SK-N-SH (cell line): ENCODE measurements around the gene BRD9. TPM values are rescaled to one million over a fixed set of nuclear protein-coding genes. Genes with fewer than 3 reads are reported as not detected.

Source experiments
- CTCF ChIA-PET: fragments of 300-600, 350-600 bp; formaldehyde crosslinking; extraction: SDS; loops from one replicate; lab custom pipeline; 2021; lab: Yijun Ruan, JAX
- POLR2A ChIA-PET: fragments of 350-600 bp; sonication (Branson Sonifier 250); formaldehyde crosslinking; extraction: SDS; loops from one replicate; lab custom pipeline; 2020; ENCODE audit warnings: antibody characterized with exemption, inconsistent platforms; lab: Yijun Ruan, JAX
- DNase-seq: peaks from one replicate; pipeline ENCODE4 v3.0.0; 2012
- H2AFZ ChIP-seq: fragments of 200-600 bp; sonication (generic); 2 replicates; pipeline ENCODE4 v1.8.1; 2016; ENCODE audit warnings: antibody characterized with exemption, mild to moderate bottlenecking, low read depth
- H3F3A ChIP-seq: fragments of 200-600 bp; sonication (generic); replicated peaks from 2 replicates; pipeline ENCODE3; 2016; ENCODE audit warnings: antibody characterized with exemption, mild to moderate bottlenecking; ENCODE audit not compliant: insufficient read depth
- H3K27ac ChIP-seq, 2 experiments: fragments of 200-500 bp in 1 of 2; fragments of 200-600 bp in 1 of 2; sonication (Bioruptor generic) in 1 of 2; sonication (generic), shearing (Covaris generic) in 1 of 2; 2 replicates each; pipeline versions ENCODE4 v1.5.1 to v1.6.1; 2014 to 2016; ENCODE audit warnings: low read depth in 2 of 2, inconsistent platforms in 1 of 2, low read length in 1 of 2, mild to moderate bottlenecking in 1 of 2, mixed read lengths in 1 of 2
- H3K27me3 ChIP-seq: fragments of 200-600 bp; sonication (generic), shearing (Covaris generic); 2 replicates; pipeline ENCODE4 v1.6.1; 2016; ENCODE audit warnings: mixed run types; ENCODE audit not compliant: insufficient read depth
- H3K36me3 ChIP-seq, 2 experiments: fragments of 200-500 bp in 1 of 2; fragments of 200-600 bp in 1 of 2; sonication (Bioruptor generic) in 1 of 2; sonication (generic) in 1 of 2; replicated peaks in 1 of 2; 2 replicates each; pipeline versions ENCODE3 to v1.5.1; 2014 to 2016; ENCODE audit warnings: low read length in 1 of 2, mild to moderate bottlenecking in 1 of 2; ENCODE audit not compliant: insufficient read depth in 2 of 2, control insufficient read depth in 1 of 2
- H3K4me1 ChIP-seq, 2 experiments: fragments of 200-500 bp in 1 of 2; fragments of 200-600 bp in 1 of 2; sonication (Bioruptor generic) in 1 of 2; sonication (generic), shearing (Covaris generic) in 1 of 2; 2 replicates each; pipeline versions ENCODE4 v1.5.1 to v1.6.1; 2014 to 2016; ENCODE audit warnings: low read depth in 1 of 2, low read length in 1 of 2, mixed run types in 1 of 2; ENCODE audit not compliant: insufficient read depth in 2 of 2, control insufficient read depth in 1 of 2
- H3K4me2 ChIP-seq: fragments of 200-600 bp; sonication (generic), shearing (Covaris generic); 2 replicates; pipeline ENCODE4 v1.6.1; 2017; ENCODE audit warnings: mixed run types
- H3K4me3 ChIP-seq, 2 experiments: fragments of 200-500 bp in 1 of 2; fragments of 200-600 bp in 1 of 2; sonication (Bioruptor generic) in 1 of 2; sonication (generic), shearing (Covaris generic) in 1 of 2; 2 replicates each; pipeline versions ENCODE4 v1.5.1 to v1.8.1; 2014 to 2016; ENCODE audit warnings: low read depth in 2 of 2, inconsistent platforms in 1 of 2, low read length in 1 of 2, mild to moderate bottlenecking in 1 of 2, mixed read lengths in 1 of 2, moderate library complexity in 1 of 2
- H3K79me2 ChIP-seq: fragments of 200-600 bp; sonication (generic); 2 replicates; pipeline ENCODE4 v1.8.1; 2017; ENCODE audit warnings: mild to moderate bottlenecking; ENCODE audit not compliant: insufficient read depth
- H3K9ac ChIP-seq: fragments of 200-600 bp; sonication (generic); 2 replicates; pipeline ENCODE4 v1.6.1; 2017; ENCODE audit warnings: mixed run types
- H3K9me2 ChIP-seq: fragments of 200-600 bp; sonication (generic); 2 replicates; pipeline ENCODE4 v1.6.1; 2017; ENCODE audit warnings: mixed run types
- H3K9me3 ChIP-seq: fragments of 200-600 bp; sonication (generic); 2 replicates; pipeline ENCODE4 v1.6.1; 2017; ENCODE audit warnings: mixed run types, mild to moderate bottlenecking, moderate library complexity
- H4K20me1 ChIP-seq: fragments of 200-600 bp; sonication (generic); 2 replicates; pipeline ENCODE4 v1.6.1; 2017; ENCODE audit warnings: mild to moderate bottlenecking, mixed run types; ENCODE audit not compliant: insufficient read depth
- CHD2 ChIP-seq: fragments of 150-350 bp; IDR thresholded peaks from 2 replicates; pipeline ENCODE4 v1.6.1; 2018; ENCODE audit warnings: low read length; ENCODE audit not compliant: partially characterized antibody
- JUND ChIP-seq: IDR thresholded peaks from 2 replicates; pipeline ENCODE4 v1.4.0; 2012
- RFX5 ChIP-seq: IDR thresholded peaks from 2 replicates; pipeline ENCODE4 v1.6.1; 2012; ENCODE audit warnings: mild to moderate bottlenecking, improper control_type of control experiment, low read length
- TEAD4 ChIP-seq: IDR thresholded peaks from 2 replicates; pipeline ENCODE4 v1.4.0; 2012; ENCODE audit warnings: mild to moderate bottlenecking, borderline replicate concordance; ENCODE audit not compliant: insufficient read depth
- WGBS: methylation state at CpG from one replicate; pipeline ENCODE4 v1.1.6; 2017; ENCODE audit warnings: low lambda C conversion rate; 5-methylcytosine and 5-hydroxymethylcytosine counted together
- polyA plus RNA-seq, 3 experiments: library from polyadenylated mRNA; depleted of rRNA; stranded (reverse); fragments of >200 nt; gene quantifications; 2 replicates each; pipeline ENCODE4 v1.2.3, GENCODE V29; 2012
- TF ChIP-seq, protein P1 (sequence below): IDR thresholded peaks from 2 replicates; pipeline ENCODE4 v1.6.1; 2012; ENCODE audit warnings: mild to moderate bottlenecking, low read depth, low read length, moderate library complexity
- TF ChIP-seq, protein P2 (sequence below): IDR thresholded peaks from 2 replicates; pipeline ENCODE4; 2012
- TF ChIP-seq, protein P3 (sequence below): IDR thresholded peaks from 2 replicates; pipeline ENCODE4 v1.4.0; 2012; ENCODE audit warnings: low read depth, borderline replicate concordance
- TF ChIP-seq, protein P4 (sequence below): IDR thresholded peaks from 2 replicates; pipeline ENCODE4 v1.4.0; 2012; ENCODE audit warnings: low read depth, borderline replicate concordance

BRD9 gene
- polyA plus RNA-seq, 1 of the 3 experiments (the other 2 are of a cell fraction) = 19.5 TPM

DNA sequence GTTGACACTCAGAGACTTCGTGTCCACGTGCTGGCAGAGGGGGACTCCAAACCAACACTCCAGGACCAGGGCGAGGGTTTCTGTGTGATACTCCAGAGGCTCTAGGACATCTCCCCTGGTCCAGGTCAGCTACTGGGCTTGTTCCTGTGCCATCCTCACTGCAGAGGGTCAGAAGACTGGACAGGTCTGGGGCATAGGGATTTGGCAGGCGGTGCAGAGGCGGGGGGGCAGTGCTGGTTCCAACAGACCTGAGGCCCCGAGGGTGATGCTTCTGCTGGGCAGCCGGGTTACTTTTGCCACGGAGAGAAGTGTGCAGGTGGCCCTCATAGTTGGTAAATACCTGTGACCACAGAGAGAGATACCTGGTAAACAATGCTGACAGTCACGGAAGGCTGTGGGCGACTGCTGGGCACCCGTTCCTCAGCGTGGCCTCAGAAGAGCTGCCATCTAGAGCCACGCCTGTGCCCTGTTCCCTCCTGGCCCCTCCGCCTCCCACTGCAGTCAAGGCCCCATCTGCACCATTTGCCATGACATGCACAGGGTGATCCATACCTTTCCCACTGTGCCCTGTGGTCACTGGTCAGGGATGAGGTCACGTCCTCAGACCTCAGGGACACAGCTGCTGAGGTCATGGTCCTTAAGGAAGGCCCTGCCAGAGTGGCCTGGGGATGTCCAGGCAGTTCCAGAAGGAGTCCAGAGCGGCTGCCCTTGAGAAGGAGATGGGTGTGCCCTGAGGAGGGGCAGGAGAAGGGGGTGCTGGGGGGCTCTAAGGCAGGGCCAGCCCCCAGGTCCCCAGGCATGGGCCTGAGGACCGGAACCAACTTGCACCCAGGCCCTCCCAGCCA lies 30.1 kb upstream of the BRD9 start:
- POLR2A ChIA-PET = no interaction called here
- Histone ChIP-seq H3F3A (no peaks in the 10 kb centered on the region), H3K36me3 (peaks cover 8 to 13% of the 10 kb centered on the region in 2 experiments), H3K9me2 (no peaks in the 10 kb centered on the region), H3K27ac (no peak overlapping the region), H4K20me1 (no peaks in the 10 kb centered on the region), H3K4me1 (no peaks in the 10 kb centered on the region), H3K27me3 (no peaks in the 10 kb centered on the region), H3K9me3 (no peaks in the 10 kb centered on the region), H3K9ac (no peak overlapping the region), H3K4me3 (no peak overlapping the region), H3K79me2 (no peaks in the 10 kb centered on the region), H3K4me2 (no peak overlapping the region), H2AFZ (no peak overlapping the region)
- CTCF ChIA-PET = interaction anchor here (0.9 to 9.2 kb wide), 23 partner anchors 10 to 748 kb away, joined by 3 to 119 read pairs (median 6); partner anchors contain the start of gene NKD2
- no peak for DNase-seq
- TF ChIP-seq, protein P1, sequence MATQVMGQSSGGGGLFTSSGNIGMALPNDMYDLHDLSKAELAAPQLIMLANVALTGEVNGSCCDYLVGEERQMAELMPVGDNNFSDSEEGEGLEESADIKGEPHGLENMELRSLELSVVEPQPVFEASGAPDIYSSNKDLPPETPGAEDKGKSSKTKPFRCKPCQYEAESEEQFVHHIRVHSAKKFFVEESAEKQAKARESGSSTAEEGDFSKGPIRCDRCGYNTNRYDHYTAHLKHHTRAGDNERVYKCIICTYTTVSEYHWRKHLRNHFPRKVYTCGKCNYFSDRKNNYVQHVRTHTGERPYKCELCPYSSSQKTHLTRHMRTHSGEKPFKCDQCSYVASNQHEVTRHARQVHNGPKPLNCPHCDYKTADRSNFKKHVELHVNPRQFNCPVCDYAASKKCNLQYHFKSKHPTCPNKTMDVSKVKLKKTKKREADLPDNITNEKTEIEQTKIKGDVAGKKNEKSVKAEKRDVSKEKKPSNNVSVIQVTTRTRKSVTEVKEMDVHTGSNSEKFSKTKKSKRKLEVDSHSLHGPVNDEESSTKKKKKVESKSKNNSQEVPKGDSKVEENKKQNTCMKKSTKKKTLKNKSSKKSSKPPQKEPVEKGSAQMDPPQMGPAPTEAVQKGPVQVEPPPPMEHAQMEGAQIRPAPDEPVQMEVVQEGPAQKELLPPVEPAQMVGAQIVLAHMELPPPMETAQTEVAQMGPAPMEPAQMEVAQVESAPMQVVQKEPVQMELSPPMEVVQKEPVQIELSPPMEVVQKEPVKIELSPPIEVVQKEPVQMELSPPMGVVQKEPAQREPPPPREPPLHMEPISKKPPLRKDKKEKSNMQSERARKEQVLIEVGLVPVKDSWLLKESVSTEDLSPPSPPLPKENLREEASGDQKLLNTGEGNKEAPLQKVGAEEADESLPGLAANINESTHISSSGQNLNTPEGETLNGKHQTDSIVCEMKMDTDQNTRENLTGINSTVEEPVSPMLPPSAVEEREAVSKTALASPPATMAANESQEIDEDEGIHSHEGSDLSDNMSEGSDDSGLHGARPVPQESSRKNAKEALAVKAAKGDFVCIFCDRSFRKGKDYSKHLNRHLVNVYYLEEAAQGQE = no peak
- TF ChIP-seq CHD2 (no peak), TEAD4 (no peak), RFX5 (no peak)
- TF ChIP-seq, protein P2, sequence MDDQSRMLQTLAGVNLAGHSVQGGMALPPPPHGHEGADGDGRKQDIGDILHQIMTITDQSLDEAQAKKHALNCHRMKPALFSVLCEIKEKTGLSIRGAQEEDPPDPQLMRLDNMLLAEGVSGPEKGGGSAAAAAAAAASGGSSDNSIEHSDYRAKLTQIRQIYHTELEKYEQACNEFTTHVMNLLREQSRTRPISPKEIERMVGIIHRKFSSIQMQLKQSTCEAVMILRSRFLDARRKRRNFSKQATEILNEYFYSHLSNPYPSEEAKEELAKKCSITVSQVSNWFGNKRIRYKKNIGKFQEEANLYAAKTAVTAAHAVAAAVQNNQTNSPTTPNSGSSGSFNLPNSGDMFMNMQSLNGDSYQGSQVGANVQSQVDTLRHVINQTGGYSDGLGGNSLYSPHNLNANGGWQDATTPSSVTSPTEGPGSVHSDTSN = no peak
- 92% methylated on average over 10 of the region's 17 CpGs for WGBS

DNA sequence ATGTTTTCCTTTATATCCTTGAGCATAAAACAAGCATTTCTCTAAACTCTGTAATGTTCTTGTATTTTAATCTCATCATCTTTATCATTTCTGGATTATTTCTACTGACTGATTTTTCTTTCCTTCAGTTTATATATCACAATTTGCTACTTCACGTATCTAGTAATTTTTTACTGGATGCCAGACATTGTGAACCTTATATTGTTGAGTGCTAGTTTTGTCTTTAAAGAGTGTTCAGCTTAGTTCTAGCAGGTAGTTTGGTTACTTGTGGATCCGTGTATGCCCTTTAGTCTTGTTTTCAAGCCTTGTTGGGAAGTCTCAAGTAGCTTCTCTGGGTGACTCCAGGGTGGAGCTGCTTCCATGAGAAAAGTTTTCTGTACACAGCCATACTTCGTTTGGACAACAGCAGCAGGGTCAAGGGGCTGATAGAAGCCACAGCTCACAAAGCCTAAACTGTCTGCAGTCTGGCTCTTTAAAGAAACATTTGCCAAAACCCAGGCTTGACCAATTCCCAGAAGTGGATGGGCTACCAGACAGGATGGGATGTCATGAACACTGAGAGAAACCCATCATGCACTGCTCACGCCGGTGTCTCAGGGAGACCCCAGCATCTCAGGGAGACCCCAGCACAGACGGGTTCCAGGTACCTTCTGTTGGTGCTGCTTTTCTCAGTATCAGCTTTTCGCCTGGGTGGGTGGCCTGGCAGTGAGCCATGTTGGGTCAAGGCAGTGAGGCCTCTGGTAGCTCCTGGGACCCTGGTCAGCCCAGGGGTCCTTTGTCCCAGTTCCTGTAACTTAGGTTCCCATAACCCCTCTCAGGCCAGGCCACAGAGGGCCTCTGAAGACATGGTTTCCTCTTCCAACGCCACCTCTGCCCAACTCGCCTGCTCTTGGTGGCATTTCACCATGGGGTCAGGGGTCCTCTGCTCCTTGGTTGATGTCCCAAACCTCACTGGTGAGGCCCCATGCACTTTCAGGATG lies 29.1 kb upstream of the BRD9 start:
- H3K4me1 ChIP-seq = no peaks in the 10 kb centered on the region
- H3K9ac ChIP-seq = no peak overlapping the region
- H3F3A ChIP-seq = no peaks in the 10 kb centered on the region
- CTCF ChIA-PET = interaction anchor here (0.7 to 9.2 kb wide), 14 partner anchors 10 to 723 kb away, joined by 3 to 119 read pairs (median 4); no protein-coding TSS in a partner anchor
- POLR2A ChIA-PET = no interaction called here
- H4K20me1 ChIP-seq = no peaks in the 10 kb centered on the region
- no peak overlapping the region for H3K4me2 ChIP-seq
- WGBS = 88% methylated on average over 5 of the region's 9 CpGs
- DNase-seq = no peak
- H3K9me3 ChIP-seq = no peaks in the 10 kb centered on the region
- H3K9me2 ChIP-seq = no peaks in the 10 kb centered on the region
- H3K27ac ChIP-seq = no peak overlapping the region
- H3K4me3 ChIP-seq = no peak overlapping the region
- no peak overlapping the region for H2AFZ ChIP-seq
- TF ChIP-seq, protein P3, sequence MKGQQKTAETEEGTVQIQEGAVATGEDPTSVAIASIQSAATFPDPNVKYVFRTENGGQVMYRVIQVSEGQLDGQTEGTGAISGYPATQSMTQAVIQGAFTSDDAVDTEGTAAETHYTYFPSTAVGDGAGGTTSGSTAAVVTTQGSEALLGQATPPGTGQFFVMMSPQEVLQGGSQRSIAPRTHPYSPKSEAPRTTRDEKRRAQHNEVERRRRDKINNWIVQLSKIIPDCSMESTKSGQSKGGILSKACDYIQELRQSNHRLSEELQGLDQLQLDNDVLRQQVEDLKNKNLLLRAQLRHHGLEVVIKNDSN = no peak
- TF ChIP-seq, protein P4, sequence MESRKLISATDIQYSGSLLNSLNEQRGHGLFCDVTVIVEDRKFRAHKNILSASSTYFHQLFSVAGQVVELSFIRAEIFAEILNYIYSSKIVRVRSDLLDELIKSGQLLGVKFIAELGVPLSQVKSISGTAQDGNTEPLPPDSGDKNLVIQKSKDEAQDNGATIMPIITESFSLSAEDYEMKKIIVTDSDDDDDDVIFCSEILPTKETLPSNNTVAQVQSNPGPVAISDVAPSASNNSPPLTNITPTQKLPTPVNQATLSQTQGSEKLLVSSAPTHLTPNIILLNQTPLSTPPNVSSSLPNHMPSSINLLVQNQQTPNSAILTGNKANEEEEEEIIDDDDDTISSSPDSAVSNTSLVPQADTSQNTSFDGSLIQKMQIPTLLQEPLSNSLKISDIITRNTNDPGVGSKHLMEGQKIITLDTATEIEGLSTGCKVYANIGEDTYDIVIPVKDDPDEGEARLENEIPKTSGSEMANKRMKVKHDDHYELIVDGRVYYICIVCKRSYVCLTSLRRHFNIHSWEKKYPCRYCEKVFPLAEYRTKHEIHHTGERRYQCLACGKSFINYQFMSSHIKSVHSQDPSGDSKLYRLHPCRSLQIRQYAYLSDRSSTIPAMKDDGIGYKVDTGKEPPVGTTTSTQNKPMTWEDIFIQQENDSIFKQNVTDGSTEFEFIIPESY = no peak
- TF ChIP-seq JUND (no peak), TEAD4 (no peak)
- no peaks in the 10 kb centered on the region for H3K27me3 ChIP-seq
- H3K36me3 ChIP-seq = peaks cover 15 to 22% of the 10 kb centered on the region in 2 experiments
- no peaks in the 10 kb centered on the region for H3K79me2 ChIP-seq
